ENCODE data around the gene SF1. TPM values are rescaled to one million over a fixed set of nuclear protein-coding genes. Genes with fewer than 3 reads are reported as not detected.

SF1 gene
- total RNA-seq, 1 donor from 2014 or later: 277 TPM

DNA sequence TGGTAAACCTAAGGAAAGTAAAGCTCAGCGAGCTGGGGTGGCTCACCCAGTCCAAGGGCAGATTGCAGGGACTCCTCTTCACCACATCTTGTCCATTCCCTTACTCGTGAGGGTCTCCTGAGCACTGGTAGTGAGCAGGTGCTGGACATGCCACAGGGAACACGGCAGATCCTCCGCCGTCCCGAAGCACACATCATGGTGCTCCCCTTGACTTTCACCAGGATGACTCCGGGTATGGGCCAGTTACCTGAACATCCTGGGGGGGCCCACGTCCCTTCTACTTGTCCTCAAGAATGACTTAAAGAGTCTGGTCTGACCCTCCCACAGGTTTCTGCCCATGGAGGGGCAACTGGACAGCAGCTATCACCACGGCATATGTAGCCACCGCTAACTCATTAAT lies 8.0 kb upstream of the SF1 start:
- no peak for DNase-seq (ENCODE audit: extremely low read depth, low read depth, low spot score)

- DNase-seq (ENCODE audit: extremely low read depth, low read depth, low spot score): no peak
These were observed 6.7 kb upstream of the SF1 start for GRCh38 chr11:64784813-64785581.

GRCh38 chr11:64778223-64778472 lies 194 bp downstream of the SF1 start:
- no peak for DNase-seq (ENCODE audit: extremely low read depth, low read depth, low spot score)

DNA sequence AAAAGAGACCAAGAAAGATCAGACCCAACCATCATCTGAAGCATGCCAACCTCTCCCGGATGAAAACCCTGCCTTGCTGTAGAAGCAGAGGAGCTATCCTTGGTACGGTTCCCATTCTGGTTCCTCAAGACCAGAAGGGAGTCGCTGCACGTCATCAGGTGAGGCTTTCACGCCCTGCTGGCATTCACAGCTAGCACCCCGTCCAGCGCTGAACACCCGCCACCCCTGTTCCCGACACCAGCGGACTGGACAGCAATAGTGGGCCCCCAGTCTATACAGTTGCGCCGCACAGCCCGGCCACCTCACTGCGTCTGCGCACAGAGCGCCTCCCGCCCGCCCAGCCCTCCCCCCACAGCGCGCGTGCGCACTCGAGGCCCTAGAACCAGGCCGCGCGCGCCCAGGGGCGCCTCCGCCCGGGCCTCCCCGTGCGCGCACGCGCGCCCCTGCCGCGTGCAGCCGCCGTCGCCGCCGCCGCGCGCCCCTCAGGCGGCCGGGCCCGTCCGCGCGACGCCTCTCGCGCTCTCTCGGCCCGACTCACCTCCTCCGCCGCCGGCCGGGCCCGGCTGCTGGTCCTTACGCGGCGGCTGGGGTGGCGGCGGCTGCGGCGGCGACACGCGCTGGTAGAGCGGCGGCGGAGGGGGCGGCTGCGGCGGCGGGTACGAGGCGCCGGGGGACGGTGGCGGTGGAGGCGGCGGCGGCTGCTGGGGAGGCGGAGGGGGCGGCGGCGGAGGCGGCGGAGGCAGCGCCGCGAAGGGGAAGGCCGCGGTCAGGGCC lies 706 bp downstream of the SF1 start:
- no peak for DNase-seq (ENCODE audit: extremely low read depth, low read depth, low spot score)

DNA sequence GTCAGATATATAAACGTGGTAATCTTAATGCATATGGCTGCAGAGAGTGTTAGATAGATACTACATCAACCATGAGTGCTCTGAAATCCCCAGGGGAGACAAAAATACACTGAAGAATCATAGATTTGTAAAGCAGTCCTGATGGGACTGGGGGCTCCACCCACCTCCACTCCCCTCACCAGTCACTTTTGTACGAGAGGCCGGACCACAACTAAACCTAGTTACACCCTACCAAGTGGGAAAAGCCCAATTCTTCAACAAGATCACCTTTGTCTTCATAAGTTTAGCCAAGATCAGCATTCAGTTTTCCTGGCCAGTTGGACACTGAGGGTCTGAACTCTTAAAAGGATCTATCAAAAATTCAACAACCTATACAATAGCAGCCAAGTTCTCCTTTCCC lies 1.5 kb downstream of the SF1 start:
- no peak for DNase-seq (ENCODE audit: extremely low read depth, low read depth, low spot score)

- no peak for DNase-seq (ENCODE audit: extremely low read depth, low read depth, low spot score)
These were observed 1.9 kb downstream of the SF1 start for GRCh38 chr11:64776425-64776824.

- no peak for DNase-seq (ENCODE audit: extremely low read depth, low read depth, low spot score)
These were observed 4.2 kb downstream of the SF1 start for GRCh38 chr11:64774144-64774543.

DNA sequence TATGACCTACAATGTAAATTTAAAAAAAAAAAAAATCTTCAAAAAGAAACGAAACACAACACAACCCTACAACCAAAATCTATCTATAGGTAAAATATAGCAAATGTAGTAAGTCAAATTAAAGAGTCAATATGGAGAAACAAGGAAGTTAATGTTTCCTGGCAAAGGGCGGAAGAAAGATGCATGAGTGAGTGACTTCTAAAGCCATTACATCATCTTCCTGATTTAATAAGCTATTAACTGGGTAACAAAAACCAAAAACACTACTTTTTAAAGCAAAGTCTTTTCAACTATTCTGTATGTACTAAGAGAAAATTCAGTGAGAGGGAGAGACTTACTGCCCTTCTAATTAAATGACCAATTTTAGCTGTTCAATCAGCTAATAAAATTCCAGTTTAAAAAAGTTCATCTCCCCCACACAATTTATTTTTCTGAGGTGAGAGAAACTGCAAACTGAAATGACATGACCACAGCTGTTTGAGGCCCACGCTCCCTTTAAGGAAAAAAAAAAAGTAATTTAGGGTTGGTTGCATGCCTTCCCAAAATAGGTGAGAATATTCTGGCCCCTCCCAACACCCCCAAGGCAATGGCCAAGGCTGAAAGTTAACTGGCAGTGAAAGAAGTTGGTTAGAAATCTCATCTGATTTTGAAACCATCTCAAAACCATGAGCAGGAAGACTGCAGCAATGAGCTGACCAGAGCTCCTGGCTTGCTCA lies 5.9 kb downstream of the SF1 start:
- no peak for DNase-seq (ENCODE audit: extremely low read depth, low read depth, low spot score)

GRCh38 chr11:64771861-64772260 lies 6.5 kb downstream of the SF1 start:
- no peak for DNase-seq (ENCODE audit: extremely low read depth, low read depth, low spot score)

GRCh38 chr11:64770120-64770519 lies 8.2 kb downstream of the SF1 start:
- no peak for DNase-seq (ENCODE audit: extremely low read depth, low read depth, low spot score)

GRCh38 chr11:64769283-64769682 lies 9.1 kb downstream of the SF1 start:
- DNase-seq (ENCODE audit: extremely low read depth, low read depth, low spot score): no peak

- no peak for DNase-seq (ENCODE audit: extremely low read depth, low read depth, low spot score)
These were observed 10.0 kb downstream of the SF1 start for GRCh38 chr11:64768300-64768694.

- no peak for DNase-seq (ENCODE audit: extremely low read depth, low read depth, low spot score)
These were observed 10.7 kb downstream of the SF1 start for GRCh38 chr11:64767344-64768299.

GRCh38 chr11:64766881-64767280 lies 11.5 kb downstream of the SF1 start:
- no peak for DNase-seq (ENCODE audit: extremely low read depth, low read depth, low spot score)

DNA sequence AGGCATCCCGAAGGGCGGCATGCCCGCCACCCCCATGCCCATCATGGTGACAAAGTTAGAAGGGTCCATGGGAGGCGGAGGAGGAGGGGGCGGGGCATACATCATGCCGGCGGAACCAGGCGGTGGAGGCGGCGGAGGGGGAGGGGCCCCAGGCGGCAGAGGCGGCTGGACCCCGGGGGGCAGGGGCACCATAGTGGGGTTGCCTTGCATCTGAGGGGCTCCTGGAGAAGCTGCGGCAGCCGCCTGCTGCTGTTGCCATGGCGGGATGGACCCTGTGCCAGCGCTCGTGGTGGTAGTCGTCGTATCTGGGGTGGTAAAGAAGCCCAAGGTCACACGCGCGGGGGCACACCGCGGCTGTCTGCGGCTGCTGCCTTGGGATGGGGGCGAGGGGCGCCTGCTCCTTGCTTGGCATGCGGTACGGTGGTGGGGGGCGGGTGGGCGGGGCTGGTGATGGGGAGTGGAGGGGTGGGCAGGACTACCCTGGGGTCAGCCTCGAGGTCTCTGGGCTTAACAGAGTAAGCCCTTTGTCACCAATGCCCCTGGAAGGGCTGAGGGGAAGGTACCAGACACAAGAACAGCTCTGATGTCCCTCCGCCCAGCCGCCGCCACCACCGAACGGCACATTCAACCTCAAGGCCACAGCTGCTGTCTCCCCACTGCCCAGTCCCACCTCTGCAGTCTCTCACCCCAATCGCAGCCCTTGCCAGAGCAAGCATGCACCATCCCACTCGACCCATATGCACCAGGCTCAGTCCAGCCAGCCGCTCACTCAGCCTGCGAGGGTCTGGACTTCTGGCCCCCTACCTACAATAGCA lies 12.3 kb downstream of the SF1 start:
- DNase-seq (ENCODE audit: extremely low read depth, low read depth, low spot score): no peak

DNA sequence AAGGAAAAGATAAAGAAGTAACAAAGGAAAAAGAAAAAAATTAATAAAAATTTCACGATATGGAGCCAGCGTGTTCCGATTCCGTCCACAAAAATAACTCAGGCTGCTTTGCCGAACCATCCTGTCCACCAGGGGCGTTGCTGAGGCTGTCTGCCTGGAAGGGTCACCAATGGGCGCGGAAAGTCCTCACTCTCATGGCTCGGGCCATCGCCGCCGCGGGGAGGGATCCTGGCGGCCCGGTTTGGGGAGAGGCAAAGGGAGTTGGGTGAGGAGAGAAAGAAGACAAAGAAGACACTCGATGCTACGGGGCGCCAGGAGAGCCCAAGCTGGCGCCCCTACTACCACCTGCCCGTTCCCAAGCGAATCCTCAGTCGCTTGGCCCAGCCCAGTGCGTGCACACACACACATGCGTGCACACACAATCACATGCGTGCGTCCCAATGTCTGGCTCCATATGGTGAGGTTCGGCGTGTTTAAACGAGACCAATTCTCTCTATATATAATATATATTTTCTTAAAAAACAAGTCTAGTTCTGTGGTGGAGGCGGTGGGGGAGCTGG lies 13.0 kb downstream of the SF1 start:
- no peak for DNase-seq (ENCODE audit: extremely low read depth, low read depth, low spot score)

DNA sequence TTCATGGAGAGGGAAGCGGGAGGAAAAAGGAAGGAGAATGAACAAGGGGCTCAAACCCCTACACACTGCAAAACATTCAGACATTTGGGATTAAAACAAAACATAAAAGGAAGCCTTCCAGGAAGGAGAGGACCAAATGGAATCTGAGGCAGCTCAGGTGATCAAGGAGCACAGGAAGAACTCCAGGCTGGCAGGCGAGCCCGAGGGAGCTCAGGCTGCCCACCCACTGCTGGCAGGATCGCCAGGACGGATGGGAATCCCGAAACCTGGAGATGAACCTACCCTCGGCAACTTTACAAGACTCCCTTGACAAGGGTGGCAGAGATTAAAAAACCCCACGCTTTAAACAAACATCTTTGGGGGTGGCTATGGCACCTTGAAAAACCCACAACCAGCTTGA lies 13.6 kb downstream of the SF1 start:
- no peak for DNase-seq (ENCODE audit: extremely low read depth, low read depth, low spot score)

- no peak for DNase-seq (ENCODE audit: extremely low read depth, low read depth, low spot score)
These were observed 14.2 kb downstream of the SF1 start for GRCh38 chr11:64764040-64764611.

DNA sequence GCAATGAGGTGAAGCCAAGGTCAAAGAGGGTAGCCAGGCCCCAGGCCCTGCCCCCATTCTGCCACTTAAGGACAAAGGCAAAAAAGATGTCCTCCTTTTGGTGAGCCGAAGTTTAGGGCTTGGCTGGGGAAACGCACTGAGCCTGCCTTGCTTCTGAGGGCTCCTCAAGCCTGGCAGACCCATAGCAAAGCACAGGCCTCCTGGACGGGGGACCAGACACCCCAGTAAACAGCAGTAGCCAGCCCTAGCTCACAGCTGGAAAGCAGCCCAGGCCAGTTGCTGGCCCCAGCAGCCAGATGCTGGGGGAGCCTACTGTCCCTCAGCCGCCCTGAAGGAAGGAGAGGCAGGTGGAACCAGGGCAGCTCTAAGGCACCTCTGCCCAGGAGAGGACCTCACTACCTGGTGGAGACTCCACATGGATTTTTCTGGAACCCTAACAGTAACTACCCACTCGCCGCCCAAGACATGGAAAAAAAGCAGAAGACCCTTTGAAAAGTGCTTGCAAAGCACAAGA lies 14.8 kb downstream of the SF1 start:
- DNase-seq (ENCODE audit: extremely low read depth, low read depth, low spot score): no peak
